T1000 (cell line): ENCODE data around the gene CFC1.
"Not testable (repeated sequence)": the region's sequence is repeated elsewhere in the genome, so short reads cannot be mapped to it uniquely, and the experiment has no call there.

Experiments
- DNase-seq: peaks from one replicate; lab custom pipeline; 2025; ENCODE audit warnings: mixed read lengths; lab: John Stamatoyannopoulos, UW

CFC1 gene

DNA sequence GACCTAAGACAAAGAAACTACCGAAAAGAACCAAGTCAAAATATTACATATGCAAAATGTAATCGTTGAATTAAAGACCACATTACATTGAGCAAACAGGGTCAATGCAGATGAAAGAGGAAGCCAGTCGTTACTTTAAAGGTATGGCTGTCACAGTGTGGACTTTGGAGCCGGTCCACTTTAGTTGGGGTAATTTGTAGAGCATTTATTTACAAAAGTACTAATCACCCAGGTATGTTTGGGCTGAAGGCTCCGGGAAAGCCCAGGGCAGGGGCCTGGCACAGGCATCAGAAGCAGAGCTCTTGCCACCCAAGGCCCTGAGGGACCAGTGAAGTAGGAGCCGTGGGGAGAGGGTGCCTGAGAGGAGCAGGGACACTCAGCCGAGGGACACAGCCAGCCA is 15.8 kb downstream of the CFC1 start:
- not testable (repeated sequence) for DNase-seq

DNA sequence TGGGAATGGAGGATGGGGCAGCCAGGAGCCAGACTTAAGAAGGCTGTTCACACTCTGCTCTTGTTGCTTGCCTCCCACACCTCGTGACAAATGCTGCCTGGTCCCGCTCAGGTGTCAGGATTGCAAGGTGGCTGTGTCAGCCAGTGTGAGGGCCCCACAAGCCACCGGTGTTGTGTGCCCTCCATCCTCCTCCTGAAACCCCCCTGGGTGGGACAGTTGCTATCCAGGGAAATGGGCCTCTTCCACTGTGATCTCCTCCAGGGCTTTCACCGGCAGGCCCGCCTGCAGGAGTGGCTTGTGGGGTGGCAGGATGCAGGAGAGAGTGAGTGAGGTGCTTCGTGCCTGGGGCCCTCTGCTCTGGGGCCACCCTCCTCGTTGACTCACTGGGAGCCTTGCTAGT is 16.4 kb downstream of the CFC1 start:
- DNase-seq = not testable (repeated sequence)

DNA sequence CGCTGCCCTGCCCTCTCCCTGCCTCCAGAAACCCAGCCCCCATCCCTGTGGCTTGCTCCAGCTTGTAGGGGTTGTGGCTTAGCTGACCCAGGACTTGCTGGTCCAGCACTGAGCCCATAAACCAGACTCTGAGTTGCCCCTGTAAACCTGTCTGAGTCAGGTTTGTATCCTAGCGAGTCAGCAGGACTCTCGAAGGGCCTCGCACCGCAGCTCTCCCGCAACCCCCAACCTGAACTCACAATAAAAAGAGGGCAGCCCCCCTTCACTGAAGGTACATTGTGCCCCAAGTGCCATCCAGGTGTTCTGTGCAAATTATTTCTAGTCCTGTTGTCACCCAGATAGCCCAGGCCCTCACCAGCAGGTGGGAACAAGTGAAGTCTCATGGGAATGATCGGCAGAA is 17.9 kb downstream of the CFC1 start:
- DNase-seq = not testable (repeated sequence)

DNA sequence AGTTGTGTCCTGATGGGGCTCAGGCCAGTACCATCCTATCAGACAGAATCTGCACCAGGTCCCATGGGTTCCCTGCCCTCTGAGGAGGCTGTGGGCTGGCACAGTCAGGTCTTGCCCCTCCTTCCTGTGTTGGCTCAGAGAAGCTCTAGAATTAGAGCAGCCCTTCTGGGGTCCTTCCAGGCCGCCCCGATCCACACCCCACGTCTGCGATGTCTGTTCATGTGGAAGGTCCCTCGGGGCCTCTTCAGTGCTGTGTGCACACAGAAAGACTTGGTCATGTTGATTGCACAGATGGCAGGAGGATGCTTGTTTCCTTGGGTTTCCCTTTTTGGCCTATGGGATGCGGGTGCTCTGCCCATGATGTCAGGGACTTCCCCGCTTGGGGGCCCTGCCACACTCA is 20.3 kb downstream of the CFC1 start:
- DNase-seq = not testable (repeated sequence)

DNA sequence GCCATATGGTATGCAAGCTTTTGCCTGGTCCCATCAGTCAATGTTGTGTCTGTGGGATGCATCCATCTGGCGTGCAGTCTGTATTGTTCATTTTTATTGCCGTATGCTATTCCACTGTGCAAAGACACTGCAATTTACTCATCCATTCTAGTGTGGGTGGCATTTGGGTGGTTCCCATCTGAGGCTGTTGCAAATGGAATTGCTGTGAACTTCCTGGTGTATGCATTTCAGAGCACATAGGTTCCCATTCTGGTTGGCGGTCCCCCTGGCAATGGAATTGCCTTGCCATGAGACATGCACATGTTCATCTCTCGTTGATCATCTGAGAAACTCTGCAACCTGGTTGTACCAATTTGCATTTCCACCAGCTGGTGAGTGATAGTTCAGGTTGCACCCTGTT is 21.8 kb downstream of the CFC1 start:
- not testable (repeated sequence) for DNase-seq

DNA sequence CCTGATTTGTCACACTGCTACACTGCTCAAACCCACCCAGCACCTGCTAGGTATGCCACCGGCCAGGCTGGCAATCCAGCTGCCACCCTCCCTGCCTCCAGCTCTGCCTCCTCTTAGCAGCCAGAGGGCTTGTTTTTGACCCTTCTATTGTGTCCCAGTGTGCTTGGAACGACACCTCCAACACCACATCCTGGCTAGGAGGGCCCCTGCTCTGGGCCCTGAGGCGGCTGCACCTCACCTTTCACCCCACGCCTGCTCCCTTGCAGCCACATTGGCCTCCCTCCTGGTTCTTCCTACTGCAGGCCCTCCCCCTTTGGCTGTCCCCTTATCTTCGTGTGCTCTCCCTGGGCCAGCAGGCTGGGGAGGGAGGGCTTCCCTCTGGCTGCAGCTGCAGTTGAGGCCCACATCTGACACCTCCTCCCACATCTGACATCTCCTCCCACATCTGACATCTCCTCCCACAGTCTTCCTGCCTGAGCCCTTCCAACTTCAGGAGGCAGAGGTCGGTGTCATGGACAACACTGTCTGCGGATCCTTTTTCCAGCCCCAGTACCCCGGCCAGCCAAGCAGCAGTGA is 23.1 kb downstream of the CFC1 start:
- DNase-seq = not testable (repeated sequence)

DNA sequence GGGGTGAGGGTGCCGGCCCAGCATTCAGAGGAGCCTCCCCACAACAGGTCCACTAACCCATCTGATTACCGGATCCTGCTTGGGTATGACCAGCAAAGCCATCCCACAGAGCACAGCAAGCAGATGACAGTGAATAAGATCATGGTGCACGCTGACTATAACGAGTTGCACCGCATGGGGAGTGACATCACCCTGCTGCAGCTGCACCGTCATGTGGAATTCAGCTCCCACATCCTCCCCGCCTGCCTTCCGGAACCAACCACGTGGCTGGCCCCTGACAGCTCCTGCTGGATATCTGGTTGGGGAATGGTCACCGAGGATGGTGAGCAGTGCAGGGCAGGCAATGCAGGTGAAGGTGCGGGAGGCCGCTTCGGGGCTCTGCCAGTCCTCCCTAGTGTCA is 25.1 kb downstream of the CFC1 start:
- DNase-seq = not testable (repeated sequence)

DNA sequence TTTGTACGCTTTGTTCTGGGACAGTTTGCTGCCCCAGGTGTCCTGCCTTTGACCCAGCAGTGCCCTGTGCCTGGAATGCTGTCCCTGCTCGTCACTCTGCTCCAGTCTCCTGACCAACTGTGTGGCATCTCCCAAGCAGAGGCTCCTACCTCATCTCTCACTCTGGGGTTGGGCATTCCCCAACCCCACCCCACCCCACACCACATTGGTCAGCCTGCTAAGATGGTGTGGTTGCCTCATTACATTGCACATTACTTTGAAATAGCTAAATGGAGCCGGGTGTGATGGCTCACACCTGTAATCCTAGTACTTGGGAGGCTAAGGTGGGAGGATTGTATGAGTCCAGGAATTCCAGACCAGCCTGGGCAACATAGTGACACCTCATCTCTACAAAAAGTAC is 27.4 kb downstream of the CFC1 start:
- DNase-seq = not testable (repeated sequence)

DNA sequence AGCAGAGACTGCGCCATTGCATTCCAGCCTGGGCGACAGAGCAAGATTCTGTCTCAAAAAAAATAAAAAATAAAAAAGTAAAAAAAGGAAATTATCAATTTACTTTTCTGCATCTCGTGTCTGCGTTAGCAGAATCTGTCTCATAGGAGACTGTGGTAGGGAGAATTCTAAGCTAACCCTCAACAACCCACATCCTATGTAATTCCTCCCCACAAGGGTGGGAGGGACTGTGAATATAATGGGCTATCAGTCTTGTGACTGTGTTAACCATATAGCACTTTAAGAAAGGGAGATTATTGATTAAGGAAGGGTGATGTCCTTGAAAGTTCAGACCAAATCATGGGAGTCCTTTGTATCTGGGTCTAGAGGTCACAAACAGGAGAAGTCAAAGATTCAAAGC is 33.2 kb downstream of the CFC1 start:
- not testable (repeated sequence) for DNase-seq

DNA sequence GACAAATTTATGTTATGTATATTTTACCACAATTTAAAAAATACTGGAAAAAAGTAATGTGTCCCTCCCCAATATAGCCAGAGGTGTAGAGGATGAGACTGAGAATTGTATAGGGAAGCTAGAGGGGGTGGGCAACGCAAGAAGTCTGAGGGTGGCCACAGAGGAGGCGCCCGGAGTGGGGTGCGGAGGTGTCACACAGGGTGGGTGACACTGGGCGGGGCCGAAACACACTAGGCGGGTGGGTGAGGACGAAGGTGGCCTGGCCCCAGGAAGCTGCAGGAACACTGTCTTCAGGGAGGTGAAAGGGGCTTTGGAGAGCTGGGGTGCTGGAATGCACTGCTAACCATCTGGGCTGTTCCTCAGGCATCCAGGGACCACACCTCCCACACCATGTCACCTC is 42.9 kb downstream of the CFC1 start:
- not testable (repeated sequence) for DNase-seq

DNA sequence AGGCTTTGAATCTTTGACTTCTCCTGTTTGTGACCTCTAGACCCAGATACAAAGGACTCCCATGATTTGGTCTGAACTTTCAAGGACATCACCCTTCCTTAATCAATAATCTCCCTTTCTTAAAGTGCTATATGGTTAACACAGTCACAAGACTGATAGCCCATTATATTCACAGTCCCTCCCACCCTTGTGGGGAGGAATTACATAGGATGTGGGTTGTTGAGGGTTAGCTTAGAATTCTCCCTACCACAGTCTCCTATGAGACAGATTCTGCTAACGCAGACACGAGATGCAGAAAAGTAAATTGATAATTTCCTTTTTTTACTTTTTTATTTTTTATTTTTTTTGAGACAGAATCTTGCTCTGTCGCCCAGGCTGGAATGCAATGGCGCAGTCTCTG is 45.2 kb downstream of the CFC1 start:
- DNase-seq = not testable (repeated sequence)

DNA sequence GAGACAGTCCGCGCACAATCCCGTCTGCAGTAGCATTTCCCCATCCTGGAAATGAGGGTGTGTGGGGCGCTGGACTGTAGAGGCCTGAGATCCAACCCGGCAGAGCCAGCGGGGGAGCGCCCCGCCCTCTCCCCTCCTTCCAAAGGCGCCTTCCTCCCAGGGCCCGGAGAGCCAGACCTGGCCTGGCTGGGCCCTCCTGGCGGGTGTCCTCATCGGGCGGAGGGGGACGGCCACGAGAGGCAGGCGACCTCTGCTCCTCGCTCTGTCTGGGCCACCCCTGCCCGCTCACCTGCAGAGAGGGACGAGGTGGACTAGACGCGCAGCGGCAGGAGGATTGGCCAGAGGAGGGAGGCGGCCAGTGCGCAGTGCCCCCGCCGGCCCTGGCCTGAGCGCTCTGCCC is 49.9 kb downstream of the CFC1 start:
- DNase-seq = not testable (repeated sequence)

DNA sequence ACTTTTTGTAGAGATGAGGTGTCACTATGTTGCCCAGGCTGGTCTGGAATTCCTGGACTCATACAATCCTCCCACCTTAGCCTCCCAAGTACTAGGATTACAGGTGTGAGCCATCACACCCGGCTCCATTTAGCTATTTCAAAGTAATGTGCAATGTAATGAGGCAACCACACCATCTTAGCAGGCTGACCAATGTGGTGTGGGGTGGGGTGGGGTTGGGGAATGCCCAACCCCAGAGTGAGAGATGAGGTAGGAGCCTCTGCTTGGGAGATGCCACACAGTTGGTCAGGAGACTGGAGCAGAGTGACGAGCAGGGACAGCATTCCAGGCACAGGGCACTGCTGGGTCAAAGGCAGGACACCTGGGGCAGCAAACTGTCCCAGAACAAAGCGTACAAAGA is 51.0 kb downstream of the CFC1 start:
- DNase-seq = not testable (repeated sequence)

DNA sequence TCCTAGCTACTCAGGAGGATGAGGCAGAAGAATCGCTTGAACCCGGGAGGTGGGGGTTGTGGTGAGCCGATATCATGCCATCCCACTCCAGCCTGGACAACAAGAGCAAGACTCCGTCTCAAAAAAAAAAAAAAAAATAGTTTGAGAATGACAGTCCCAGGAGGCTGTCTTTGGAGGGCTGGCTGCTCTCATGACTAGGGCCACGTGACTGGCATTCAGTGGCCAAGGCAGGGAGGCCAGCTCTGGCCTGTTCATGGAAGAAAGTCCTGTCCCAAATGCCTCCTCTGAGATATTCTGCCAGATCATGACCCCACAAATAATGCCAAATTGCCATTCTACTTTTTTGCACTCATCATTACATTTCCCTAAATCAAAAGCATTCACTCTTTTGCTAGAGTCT is 54.4 kb downstream of the CFC1 start:
- not testable (repeated sequence) for DNase-seq

DNA sequence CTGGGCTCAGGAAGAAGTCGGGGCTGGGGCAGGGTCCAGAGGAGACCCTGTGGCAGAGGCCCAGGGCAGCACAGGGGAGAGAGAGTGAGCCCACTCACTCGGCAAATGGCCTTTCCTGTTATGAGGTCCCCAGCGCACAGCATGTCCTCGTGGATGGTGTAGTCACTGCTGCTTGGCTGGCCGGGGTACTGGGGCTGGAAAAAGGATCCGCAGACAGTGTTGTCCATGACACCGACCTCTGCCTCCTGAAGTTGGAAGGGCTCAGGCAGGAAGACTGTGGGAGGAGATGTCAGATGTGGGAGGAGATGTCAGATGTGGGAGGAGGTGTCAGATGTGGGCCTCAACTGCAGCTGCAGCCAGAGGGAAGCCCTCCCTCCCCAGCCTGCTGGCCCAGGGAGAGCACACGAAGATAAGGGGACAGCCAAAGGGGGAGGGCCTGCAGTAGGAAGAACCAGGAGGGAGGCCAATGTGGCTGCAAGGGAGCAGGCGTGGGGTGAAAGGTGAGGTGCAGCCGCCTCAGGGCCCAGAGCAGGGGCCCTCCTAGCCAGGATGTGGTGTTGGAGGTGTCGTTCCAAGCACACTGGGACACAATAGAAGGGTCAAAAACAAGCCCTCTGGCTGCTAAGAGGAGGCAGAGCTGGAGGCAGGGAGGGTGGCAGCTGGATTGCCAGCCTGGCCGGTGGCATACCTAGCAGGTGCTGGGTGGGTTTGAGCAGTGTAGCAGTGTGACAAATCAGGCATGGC is 55.4 kb downstream of the CFC1 start:
- not testable (repeated sequence) for DNase-seq

DNA sequence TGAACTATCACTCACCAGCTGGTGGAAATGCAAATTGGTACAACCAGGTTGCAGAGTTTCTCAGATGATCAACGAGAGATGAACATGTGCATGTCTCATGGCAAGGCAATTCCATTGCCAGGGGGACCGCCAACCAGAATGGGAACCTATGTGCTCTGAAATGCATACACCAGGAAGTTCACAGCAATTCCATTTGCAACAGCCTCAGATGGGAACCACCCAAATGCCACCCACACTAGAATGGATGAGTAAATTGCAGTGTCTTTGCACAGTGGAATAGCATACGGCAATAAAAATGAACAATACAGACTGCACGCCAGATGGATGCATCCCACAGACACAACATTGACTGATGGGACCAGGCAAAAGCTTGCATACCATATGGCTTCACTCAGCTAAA is 56.6 kb downstream of the CFC1 start:
- DNase-seq = not testable (repeated sequence)
